Upper lobe of left lung (tissue), 4 donors: ENCODE results near the gene LIPC.

Experiments
- CTCF ChIP-seq, 6 experiments: fragments of 450-650 bp in 4 of 6; fragments of 200-600 bp in 2 of 6; sonication (generic) in 2 of 6; IDR thresholded peaks; one replicate each; pipeline ENCODE4 v1.5.1; 2016 to 2019; ENCODE audit warnings: antibody characterized with exemption in 6 of 6
- EP300 ChIP-seq, 4 donors: sonication (generic); formaldehyde crosslinking; IDR thresholded peaks; one replicate each; pipeline ENCODE4 v1.5.1; 2017; ENCODE audit warnings: antibody characterized with exemption in 4 of 4, control low read depth in 2 of 4
- POLR2A ChIP-seq, 4 donors: fragments of 450-650 bp; IDR thresholded peaks; one replicate each; pipeline ENCODE4 v1.5.1; 2016 to 2017; ENCODE audit warnings: antibody characterized with exemption in 4 of 4, mild to moderate bottlenecking in 2 of 4

GRCh38 chr15:58404722-58405121 is 27.1 kb upstream of the LIPC start:
- TF ChIP-seq CTCF (IDR thresholded peaks at IDR 0.05), result no peak
- no peak for TF ChIP-seq POLR2A (IDR thresholded peaks at IDR 0.05)
- no peak for TF ChIP-seq EP300 (IDR thresholded peaks at IDR 0.05)
